Fibroblast of lung (primary cell): ENCODE measurements around the gene HOXB1. TPM values are rescaled to one million over a fixed set of nuclear protein-coding genes. Genes with fewer than 3 reads are reported as not detected.
A peak's percentile ranks its signal among the peaks of the same experiment; 100 is the strongest.

Experiments
- DNase-seq, 2 donors: peaks; one replicate each; pipeline versions ENCODE4 v3.0.0 to v3.0.0-alpha.2; 2010; ENCODE audit warnings: low read depth in 2 of 2
- H2AFZ ChIP-seq: 2 replicates; pipeline ENCODE4 v1.5.1; 2012; ENCODE audit warnings: low read length, control low read depth, inconsistent platforms
- H3K27ac ChIP-seq: 2 replicates; pipeline ENCODE4 v1.5.1; 2011; ENCODE audit warnings: low read length, control low read depth; ENCODE audit not compliant: insufficient read depth
- H3K27me3 ChIP-seq: 2 replicates; pipeline ENCODE4 v1.5.1; 2011; ENCODE audit warnings: mild to moderate bottlenecking, low read length; ENCODE audit not compliant: control insufficient read depth, insufficient read depth
- H3K36me3 ChIP-seq: 2 replicates; pipeline ENCODE4 v1.5.1; 2011; ENCODE audit warnings: low read length; ENCODE audit not compliant: control insufficient read depth, insufficient read depth
- H3K4me1 ChIP-seq: 2 replicates; pipeline ENCODE4 v1.5.1; 2011; ENCODE audit warnings: low read length; ENCODE audit not compliant: control insufficient read depth, insufficient read depth; ENCODE audit errors: extremely low read depth
- H3K4me2 ChIP-seq: 2 replicates; pipeline ENCODE4 v1.5.1; 2011; ENCODE audit warnings: low read length, control low read depth; ENCODE audit not compliant: insufficient read depth; ENCODE audit errors: extremely low read depth
- H3K4me3 ChIP-seq, 4 experiments: fragments of 200-600 bp in 1 of 4; sonication (generic) in 1 of 4; replicated peaks in 1 of 4; 2 replicates each; pipeline ENCODE4 v1.5.1; 2011 to 2016; ENCODE audit warnings: low read length in 4 of 4, low read depth in 3 of 4, mild to moderate bottlenecking in 3 of 4, control low read depth in 2 of 4, inconsistent platforms in 1 of 4, mixed read lengths in 1 of 4; ENCODE audit not compliant: insufficient read depth in 1 of 4; ENCODE audit errors: control extremely low read depth in 1 of 4
- H3K79me2 ChIP-seq: 2 replicates; pipeline ENCODE4 v1.5.1; 2012; ENCODE audit warnings: mild to moderate bottlenecking, low read length, inconsistent platforms; ENCODE audit not compliant: control insufficient read depth, insufficient read depth
- H3K9ac ChIP-seq: 2 replicates; pipeline ENCODE4 v1.5.1; 2011; ENCODE audit warnings: mild to moderate bottlenecking, low read length, control low read depth; ENCODE audit not compliant: insufficient read depth
- H3K9me3 ChIP-seq: 2 replicates; pipeline ENCODE4 v1.5.1; 2012; ENCODE audit warnings: low read depth, low read length; ENCODE audit not compliant: control insufficient read depth, insufficient read depth
- H4K20me1 ChIP-seq: 2 replicates; pipeline ENCODE4 v1.5.1; 2011; ENCODE audit warnings: low read length; ENCODE audit not compliant: control insufficient read depth, insufficient read depth; ENCODE audit errors: extremely low read depth
- CTCF ChIP-seq, 2 donors: IDR thresholded peaks in 1 of 2; conservative IDR thresholded peaks in 1 of 2; 1 replicate in 1 of 2; 2 replicates in 1 of 2; pipeline ENCODE4 v1.5.1; 2011 to 2012; ENCODE audit warnings: low read length in 2 of 2, control low read depth in 1 of 2, inconsistent platforms in 1 of 2, low read depth in 1 of 2, mild to moderate bottlenecking in 1 of 2
- EZH2 ChIP-seq: IDR thresholded peaks from 2 replicates; pipeline ENCODE4 v1.5.1; 2012; ENCODE audit warnings: low read length, control low read depth, mild to moderate bottlenecking; ENCODE audit errors: missing control alignments
- polyA plus RNA-seq, 2 donors: library from polyadenylated mRNA; depleted of rRNA in 1 of 2; stranded (reverse) in 1 of 2; unstranded in 1 of 2; fragments of >200 nt; gene quantifications; 2 replicates each; pipeline ENCODE4 v1.2.1, GENCODE V29; 2011 to 2012; ENCODE audit warnings: missing spikeins in 1 of 2
- total RNA-seq: library from RNA; depleted of rRNA; stranded (reverse); fragments of >200 nt; gene quantifications from 2 replicates; pipeline ENCODE4 v1.2.1, GENCODE V29; 2014

Gene HOXB1
- total and polyA plus RNA-seq, 2 donors (not counting 1 experiment from before 2014, with no cell fraction given), result not detected

GRCh38 chr17:48486557-48486956 is 44.3 kb downstream of the HOXB1 start:
- Histone ChIP-seq H3K4me3 (no peak overlapping the region), H3K36me3 (no peaks in the 10 kb centered on the region), H3K9me3 (no peaks in the 10 kb centered on the region), H2AFZ (no peak overlapping the region), H3K79me2 (no peaks in the 10 kb centered on the region), H3K4me2 (peak overlapping the region; percentile 21), H3K27ac (peak overlapping the region; percentile 48), H4K20me1 (no peaks in the 10 kb centered on the region), H3K9ac (no peak overlapping the region), H3K4me1 (peaks cover 28% of the 10 kb centered on the region), H3K27me3 (no peaks in the 10 kb centered on the region)
- TF ChIP-seq EZH2 (no peak), CTCF (conservative IDR thresholded peaks at IDR 0.05 in 1 of 2, IDR thresholded peaks at IDR 0.05 in 1 of 2; ENCODE audit: low read depth in 1 of 2, low read length in 2 of 2) (peak; percentile 41 to 54)
- peak; percentile 97 to 100 for DNase-seq

DNA sequence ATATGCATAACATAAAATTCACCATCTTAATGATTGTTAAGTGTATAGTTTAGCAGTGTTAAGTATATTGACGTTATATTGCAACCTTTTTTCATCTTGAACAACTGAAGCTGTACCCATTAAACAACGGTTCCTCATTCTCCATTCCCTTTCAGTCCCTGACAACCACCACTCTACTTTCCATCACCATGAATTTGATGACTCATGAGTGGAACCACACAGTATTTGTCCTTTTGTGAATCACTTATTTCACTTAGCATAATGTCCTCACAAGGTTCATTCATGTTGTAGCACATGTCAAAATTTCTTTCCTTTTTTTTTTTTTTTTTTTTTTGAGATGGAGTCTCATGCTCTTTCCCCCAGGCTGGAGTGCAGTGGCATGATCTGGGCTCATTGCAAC is 46.0 kb downstream of the HOXB1 start:
- TF ChIP-seq CTCF (conservative IDR thresholded peaks at IDR 0.05 in 1 of 2, IDR thresholded peaks at IDR 0.05 in 1 of 2; ENCODE audit: low read depth in 1 of 2, low read length in 2 of 2) (no peak), EZH2 (no peak)
- H3K4me1 ChIP-seq, result peaks cover 28% of the 10 kb centered on the region
- no peak overlapping the region for H3K9ac ChIP-seq
- no peaks in the 10 kb centered on the region for H4K20me1 ChIP-seq
- H3K27me3 ChIP-seq, result no peaks in the 10 kb centered on the region
- H3K27ac ChIP-seq, result peak overlapping the region; percentile 96
- H3K36me3 ChIP-seq, result no peaks in the 10 kb centered on the region
- no peaks in the 10 kb centered on the region for H3K9me3 ChIP-seq
- no peak overlapping the region for H2AFZ ChIP-seq
- H3K4me2 ChIP-seq, result peak overlapping the region; percentile 80
- no peak overlapping the region for H3K4me3 ChIP-seq
- no peaks in the 10 kb centered on the region for H3K79me2 ChIP-seq
- DNase-seq, result peak; percentile 61 to 91

DNA sequence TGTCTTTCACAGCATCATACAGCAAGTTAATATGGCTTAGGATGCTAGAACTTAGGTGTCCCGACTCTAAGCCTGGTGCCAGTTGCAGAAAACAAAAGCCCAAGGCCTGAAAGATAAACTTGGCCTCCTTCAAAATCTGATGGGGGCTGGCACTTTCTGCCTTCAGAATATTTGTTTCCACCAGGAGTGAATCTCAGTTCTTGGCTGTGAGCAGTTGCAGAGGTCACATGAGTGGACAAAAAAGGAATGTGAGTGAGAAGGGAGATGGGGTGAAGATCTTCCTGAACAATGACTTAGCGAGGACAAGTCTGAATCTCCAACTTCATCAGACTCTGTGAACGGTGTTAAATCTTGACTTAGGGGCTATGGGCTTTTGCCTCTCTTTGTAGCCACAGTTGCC is 46.6 kb downstream of the HOXB1 start:
- Histone ChIP-seq H3K4me1 (peaks cover 28% of the 10 kb centered on the region), H2AFZ (no peak overlapping the region), H3K4me3 (peak overlapping the region in 2 of 4 experiments; percentile 3 to 4), H3K9me3 (no peaks in the 10 kb centered on the region), H3K9ac (no peak overlapping the region), H3K79me2 (no peaks in the 10 kb centered on the region), H3K36me3 (no peaks in the 10 kb centered on the region), H3K27ac (peak overlapping the region; percentile 96), H3K4me2 (peak overlapping the region; percentile 80), H4K20me1 (no peaks in the 10 kb centered on the region), H3K27me3 (no peaks in the 10 kb centered on the region)
- DNase-seq, result peak in 1 of 2 donors; percentile 87
- TF ChIP-seq CTCF (conservative IDR thresholded peaks at IDR 0.05 in 1 of 2, IDR thresholded peaks at IDR 0.05 in 1 of 2; ENCODE audit: low read depth in 1 of 2, low read length in 2 of 2) (no peak), EZH2 (no peak)
